RWPE1 (cell line): ENCODE measurements around the gene SLC30A9.

Experiments used
- CTCF ChIA-PET: fragments of 350-600 bp; sonication (Branson Sonifier 250); formaldehyde crosslinking; extraction: SDS; loops from one replicate; lab custom pipeline; 2021; lab: Yijun Ruan, JAX
- POLR2A ChIA-PET: fragments of 400-600 bp; formaldehyde crosslinking; extraction: SDS; loops from one replicate; lab custom pipeline; 2020; ENCODE audit warnings: antibody characterized with exemption; ENCODE audit not compliant: low non-redundant PET; lab: Yijun Ruan, JAX
- DNase-seq: peaks from one replicate; pipeline ENCODE4 v3.0.0; 2012; ENCODE audit warnings: low spot score
- H3K27ac ChIP-seq: fragments of 450-650 bp; 2 replicates; pipeline ENCODE4 v1.5.1; 2017
- TF ChIP-seq, protein P1 (sequence below): fragments of 450-650 bp; conservative IDR thresholded peaks from 2 replicates; pipeline ENCODE4 v1.5.1; 2017; ENCODE audit warnings: low read depth, mild to moderate bottlenecking

Gene SLC30A9

DNA sequence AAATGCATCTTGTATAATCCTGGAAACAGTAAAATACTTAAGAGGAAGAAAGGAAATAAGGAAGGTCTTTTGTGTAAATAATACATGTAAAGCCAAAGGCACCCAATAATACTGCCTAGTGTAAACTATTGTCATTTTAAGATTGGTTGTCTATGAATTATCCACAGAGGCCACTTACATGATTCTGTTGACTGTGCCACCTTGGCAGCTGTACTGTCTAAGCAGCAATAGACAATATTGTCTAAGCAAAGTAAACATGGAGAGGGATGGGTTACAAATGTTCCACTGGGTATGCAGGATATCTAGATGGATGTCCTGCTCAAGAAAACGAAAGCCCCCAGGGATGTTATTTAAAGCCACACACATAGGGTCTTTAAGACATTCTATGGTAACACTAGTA, 142.7 kb downstream of the SLC30A9 start:
- DNase-seq, result no peak
- H3K27ac ChIP-seq, result no peak overlapping the region
- ChIA-PET POLR2A (no interaction called here), CTCF (no interaction called here)
- TF ChIP-seq, protein P1, sequence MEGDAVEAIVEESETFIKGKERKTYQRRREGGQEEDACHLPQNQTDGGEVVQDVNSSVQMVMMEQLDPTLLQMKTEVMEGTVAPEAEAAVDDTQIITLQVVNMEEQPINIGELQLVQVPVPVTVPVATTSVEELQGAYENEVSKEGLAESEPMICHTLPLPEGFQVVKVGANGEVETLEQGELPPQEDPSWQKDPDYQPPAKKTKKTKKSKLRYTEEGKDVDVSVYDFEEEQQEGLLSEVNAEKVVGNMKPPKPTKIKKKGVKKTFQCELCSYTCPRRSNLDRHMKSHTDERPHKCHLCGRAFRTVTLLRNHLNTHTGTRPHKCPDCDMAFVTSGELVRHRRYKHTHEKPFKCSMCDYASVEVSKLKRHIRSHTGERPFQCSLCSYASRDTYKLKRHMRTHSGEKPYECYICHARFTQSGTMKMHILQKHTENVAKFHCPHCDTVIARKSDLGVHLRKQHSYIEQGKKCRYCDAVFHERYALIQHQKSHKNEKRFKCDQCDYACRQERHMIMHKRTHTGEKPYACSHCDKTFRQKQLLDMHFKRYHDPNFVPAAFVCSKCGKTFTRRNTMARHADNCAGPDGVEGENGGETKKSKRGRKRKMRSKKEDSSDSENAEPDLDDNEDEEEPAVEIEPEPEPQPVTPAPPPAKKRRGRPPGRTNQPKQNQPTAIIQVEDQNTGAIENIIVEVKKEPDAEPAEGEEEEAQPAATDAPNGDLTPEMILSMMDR, result no peak

DNA sequence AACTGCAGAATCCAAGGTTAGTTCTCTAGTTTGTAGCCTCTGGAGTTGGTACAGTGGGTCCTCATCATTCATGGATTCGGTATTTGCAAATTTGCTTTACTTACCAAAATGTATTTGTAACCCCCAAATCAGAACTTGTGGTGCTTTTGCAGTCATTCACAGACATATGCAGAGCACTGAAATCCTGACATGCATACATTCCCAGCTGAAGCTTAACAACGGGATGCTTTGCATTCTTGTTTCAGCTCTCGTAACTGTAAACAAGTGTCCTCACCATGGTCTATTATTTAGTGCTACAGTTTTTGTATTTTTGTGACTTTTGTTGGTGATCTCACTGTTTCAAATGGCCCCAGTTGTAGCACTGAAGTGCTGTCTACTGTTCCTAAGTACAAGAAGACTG, 146.0 kb downstream of the SLC30A9 start:
- ChIA-PET CTCF (no interaction called here), POLR2A (no interaction called here)
- TF ChIP-seq, protein P1, result no peak
- no peak overlapping the region for H3K27ac ChIP-seq
- DNase-seq, result no peak
